Measurements from ENCODE around the gene EHMT1. TPM values are rescaled to one million over a fixed set of nuclear protein-coding genes. Genes with fewer than 3 reads are reported as not detected.

Gene EHMT1
- total and polyA plus RNA-seq, 2 of the 13 experiments (the other 11 are each of a cell fraction or from before 2014, with no cell fraction given) = 23.0 to 27.1 TPM

DNA sequence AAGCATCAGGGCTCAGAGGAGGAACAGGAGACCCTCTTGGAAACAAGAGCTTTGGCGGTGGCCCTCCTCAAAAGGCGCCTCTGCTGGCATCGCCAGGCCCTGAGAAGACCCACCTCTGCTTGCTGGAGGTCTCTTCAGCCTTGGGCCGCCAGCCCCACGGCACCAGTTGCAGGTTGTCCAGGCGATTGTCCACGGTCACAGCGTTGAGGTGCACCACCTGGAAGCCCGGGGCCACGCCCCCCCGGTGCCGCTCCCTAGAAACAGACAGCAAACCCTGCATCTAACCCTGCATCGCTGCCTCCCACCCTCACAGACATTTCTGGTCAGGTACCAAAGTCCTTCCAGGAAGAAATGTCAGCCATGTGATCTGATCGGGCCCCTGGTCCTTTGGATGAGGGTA lies 32.0 kb upstream of the EHMT1 start:
- H3K4me1 ChIP-seq (ENCODE audit: insufficient read depth, low read length) = peaks cover 24% of the 10 kb centered on the region
- no peaks in the 10 kb centered on the region for H3K9me3 ChIP-seq (ENCODE audit: low read length)
- no peak overlapping the region for H3K9ac ChIP-seq (ENCODE audit: insufficient read depth, low read depth, low read length)
- H3K27ac ChIP-seq (ENCODE audit: extremely low read length, insufficient read depth, low read length) = no peak overlapping the region
- POLR2A ChIA-PET = no interaction called here
- no peak for TF ChIP-seq POLR2AphosphoS5 (IDR thresholded peaks at IDR 0.05; ENCODE audit: low read depth, low read length)
- TF ChIP-seq AGO2 (optimal IDR thresholded peaks at IDR 0.05; ENCODE audit: low read depth, low read length) = peak; percentile 39
- no TSS peak for BruUV-seq (replicated peaks)
- DNase-seq (ENCODE audit: low spot score) (no peak), ATAC-seq (no peak), FAIRE-seq (no peak)
- H3K4me2 ChIP-seq (ENCODE audit: low read depth, low read length) = no peak overlapping the region
- CTCF ChIA-PET (ENCODE audit: low intra/inter-chr PET ratio, low total read pairs) = no interaction called here
- in situ Hi-C loops (cut with HindIII; ENCODE audit: extremely low pct_ligation_motif_present, low pct_unique_long_range_greater_than_20kb) = no loop called here
- no peaks in the 10 kb centered on the region for H4K20me1 ChIP-seq (ENCODE audit: insufficient read depth, low read length)
- 94% methylated on average over 13 of the region's 14 CpGs for WGBS (ENCODE audit: low lambda C conversion rate)
- H3K79me2 ChIP-seq (ENCODE audit: insufficient read depth, low read length) = peaks cover 19% of the 10 kb centered on the region
- peaks cover 22 to 59% of the 10 kb centered on the region in 2 experiments for H3K36me3 ChIP-seq (replicated peaks in 1 of 2; ENCODE audit: control insufficient read depth in 1 of 2, insufficient read depth in 2 of 2, low read length in 2 of 2)
- H3K4me3 ChIP-seq (replicated peaks in 1 of 3; ENCODE audit: insufficient read depth in 1 of 3, low read depth in 2 of 3, low read length in 3 of 3) = no peak overlapping the region
- no peaks in the 10 kb centered on the region for H3K27me3 ChIP-seq (ENCODE audit: control insufficient read depth in 1 of 2, insufficient read depth in 2 of 2, low read length in 2 of 2)
- intact Hi-C loops (cut with micrococcal nuclease; ENCODE audit: unreplicated experiment) = no loop called here
- H2AFZ ChIP-seq (ENCODE audit: low read length) = no peak overlapping the region

DNA sequence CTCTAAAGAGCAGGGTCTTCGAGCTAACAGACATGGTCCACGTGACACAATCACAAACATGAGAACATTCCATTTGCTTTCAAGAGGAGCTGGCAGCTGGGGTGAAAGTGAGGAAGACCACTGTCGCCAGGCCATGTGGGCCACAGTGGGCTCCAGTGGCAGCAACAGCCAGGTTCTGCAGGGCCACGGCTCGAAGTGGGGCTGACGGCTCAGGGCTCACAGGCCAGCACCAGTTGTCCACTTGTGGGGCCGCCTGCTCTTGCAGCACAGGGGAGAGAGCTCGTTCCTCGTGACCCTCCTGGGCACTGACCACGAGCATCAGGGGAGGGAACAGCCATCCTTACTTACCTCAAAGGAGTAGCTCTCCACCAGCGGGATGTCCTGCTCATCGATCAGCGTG lies 30.5 kb upstream of the EHMT1 start:
- H4K20me1 ChIP-seq (ENCODE audit: insufficient read depth, low read length) = no peaks in the 10 kb centered on the region
- no peak overlapping the region for H2AFZ ChIP-seq (ENCODE audit: low read length)
- no TSS peak for BruUV-seq (replicated peaks)
- peaks cover 38% of the 10 kb centered on the region for H3K4me1 ChIP-seq (ENCODE audit: insufficient read depth, low read length)
- in situ Hi-C loops (cut with HindIII; ENCODE audit: extremely low pct_ligation_motif_present, low pct_unique_long_range_greater_than_20kb) (no loop called here), intact Hi-C loops (cut with micrococcal nuclease; ENCODE audit: unreplicated experiment) (no loop called here)
- no peak overlapping the region for H3K27ac ChIP-seq (ENCODE audit: extremely low read length, insufficient read depth, low read length)
- no peaks in the 10 kb centered on the region for H3K27me3 ChIP-seq (ENCODE audit: control insufficient read depth in 1 of 2, insufficient read depth in 2 of 2, low read length in 2 of 2)
- DNase-seq (ENCODE audit: low spot score) (no peak), FAIRE-seq (no peak), ATAC-seq (no peak)
- H3K79me2 ChIP-seq (ENCODE audit: insufficient read depth, low read length) = peaks cover 19% of the 10 kb centered on the region
- H3K9me3 ChIP-seq (ENCODE audit: low read length) = no peaks in the 10 kb centered on the region
- H3K9ac ChIP-seq (ENCODE audit: insufficient read depth, low read depth, low read length) = 0 out of 2 replicates have a peak overlapping the region, but pooled peaks have one; percentile 82
- ChIA-PET CTCF (ENCODE audit: low intra/inter-chr PET ratio, low total read pairs) (no interaction called here), POLR2A (interaction anchor here (1.5 to 1.8 kb wide), 2 partner anchors 10 to 17 kb away, joined by 4 to 7 read pairs; partner anchors contain the start of genes ARRDC1 and DPH7)
- no peak overlapping the region; the same call in 1 of the 2 replicates for H3K4me2 ChIP-seq (ENCODE audit: low read depth, low read length)
- TF ChIP-seq MED8 (CRISPR knock-in tag; IDR thresholded peaks at IDR 0.05; ENCODE audit: insufficient replicate concordance) (no peak), ZNF24 (IDR thresholded peaks at IDR 0.05) (no peak), SAP130 (CRISPR knock-in tag; IDR thresholded peaks at IDR 0.05; ENCODE audit: low read depth) (no peak), ZNF317 (CRISPR knock-in tag; IDR thresholded peaks at IDR 0.05) (no peak), HDAC1 (CRISPR knock-in tag; IDR thresholded peaks at IDR 0.05) (no peak), ZNF44 (CRISPR knock-in tag; IDR thresholded peaks at IDR 0.05) (no peak), SMAD3 (CRISPR knock-in tag; IDR thresholded peaks at IDR 0.05) (no peak)
- H3K36me3 ChIP-seq (replicated peaks in 1 of 2; ENCODE audit: control insufficient read depth in 1 of 2, insufficient read depth in 2 of 2, low read length in 2 of 2) = peaks cover 19 to 47% of the 10 kb centered on the region in 2 experiments
- WGBS (ENCODE audit: low lambda C conversion rate) = 97% methylated on average over 5 of the region's 13 CpGs
- no peak overlapping the region for H3K4me3 ChIP-seq (replicated peaks in 1 of 3; ENCODE audit: insufficient read depth in 1 of 3, low read depth in 2 of 3, low read length in 3 of 3)

All from HepG2 (cell line).